HG03159 (cell line): ENCODE measurements around the gene GPATCH1.

Experiments used
- ATAC-seq: cut with Tn5 transposase; IDR thresholded peaks from one replicate; pipeline ENCODE4 v1.9.1; 2021; ENCODE audit warnings: mild to moderate bottlenecking, moderate library complexity; ENCODE audit not compliant: unreplicated experiment

The GPATCH1 gene

DNA sequence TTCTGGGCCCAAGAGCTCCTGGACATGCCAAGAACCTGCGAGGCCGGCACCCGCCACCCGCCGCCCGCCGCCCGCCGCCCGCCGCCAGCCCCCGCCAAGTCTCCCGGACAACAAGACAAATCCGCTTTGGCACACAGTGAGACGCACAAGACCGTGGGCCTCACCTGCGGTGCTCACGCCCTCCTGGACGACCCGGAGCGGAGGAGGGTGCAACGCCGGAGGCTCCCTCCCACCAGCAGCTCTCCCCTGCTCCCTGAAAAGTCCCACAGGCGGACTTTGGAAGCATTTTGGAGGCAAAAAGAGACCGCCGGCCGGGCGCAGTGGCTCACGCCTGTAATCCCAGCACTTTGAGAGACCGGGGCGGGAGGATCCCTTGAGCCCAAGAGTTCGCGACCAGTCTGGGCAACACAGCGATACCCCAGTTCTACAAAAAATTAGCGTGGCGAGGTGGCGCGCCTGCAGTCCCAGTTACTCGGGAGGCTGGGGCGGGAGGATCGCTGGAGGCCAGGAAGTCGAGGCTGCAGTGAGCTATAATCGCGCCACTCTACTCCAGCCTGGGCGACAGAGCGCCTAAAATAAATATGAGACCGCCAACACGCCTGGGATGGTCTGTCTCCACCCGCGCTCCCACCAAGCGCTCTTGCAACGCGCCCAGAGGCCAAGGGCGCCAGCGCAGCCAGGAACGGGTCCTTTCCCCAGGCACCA lies 17.1 kb upstream of the GPATCH1 start:
- no peak for ATAC-seq

GRCh38 chr19:33064458-33064791 lies 16.6 kb upstream of the GPATCH1 start:
- peak; percentile 70 for ATAC-seq

DNA sequence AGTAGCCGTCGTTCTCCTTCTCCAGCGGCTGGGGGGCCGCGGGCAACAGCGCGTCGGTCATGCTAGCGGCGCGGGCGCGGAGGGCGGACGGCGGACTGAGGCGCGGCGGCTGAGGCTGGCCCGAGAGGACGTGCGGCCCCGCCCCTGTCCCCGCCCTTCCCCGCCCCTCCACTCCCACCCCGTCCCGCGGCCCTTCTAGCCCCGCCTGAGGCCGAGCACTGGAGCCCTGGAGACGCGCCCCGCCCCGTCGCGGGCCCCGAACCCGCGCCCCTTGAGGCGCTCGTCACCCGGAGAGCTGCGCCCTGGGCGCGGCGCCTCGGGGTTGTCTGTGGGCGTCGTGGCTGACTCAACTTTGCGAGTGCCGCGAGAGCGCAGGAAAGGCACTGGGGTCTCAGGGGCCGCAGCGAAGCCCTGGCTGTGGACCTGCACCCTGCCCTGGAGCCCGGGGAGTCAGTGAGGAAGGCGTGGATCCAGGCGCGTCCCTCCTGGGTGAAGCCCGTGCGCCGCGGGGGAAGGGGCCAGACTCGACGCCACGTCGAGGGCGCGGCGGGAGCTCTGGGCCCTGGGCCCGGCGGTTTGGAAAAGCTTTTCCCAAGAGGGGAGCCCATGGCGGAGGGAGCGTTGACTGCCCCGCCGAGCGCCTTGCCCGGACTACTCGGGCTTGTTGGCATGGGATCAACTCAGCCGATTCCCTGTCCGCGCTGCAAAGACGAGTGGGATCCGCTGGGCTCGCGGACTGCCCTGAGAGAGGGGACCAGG lies 16.0 kb upstream of the GPATCH1 start, which contains the start of gene RHPN2:
TSS of gene RHPN2 (minus strand) at position 97 of the 759 bp plus-strand sequence. CDS start at position 61, 36 bp downstream.
- peak; percentile 63 for ATAC-seq

- no peak for ATAC-seq
Observed at GRCh38 chr19:33066543-33066942, 14.4 kb upstream of the GPATCH1 start.

DNA sequence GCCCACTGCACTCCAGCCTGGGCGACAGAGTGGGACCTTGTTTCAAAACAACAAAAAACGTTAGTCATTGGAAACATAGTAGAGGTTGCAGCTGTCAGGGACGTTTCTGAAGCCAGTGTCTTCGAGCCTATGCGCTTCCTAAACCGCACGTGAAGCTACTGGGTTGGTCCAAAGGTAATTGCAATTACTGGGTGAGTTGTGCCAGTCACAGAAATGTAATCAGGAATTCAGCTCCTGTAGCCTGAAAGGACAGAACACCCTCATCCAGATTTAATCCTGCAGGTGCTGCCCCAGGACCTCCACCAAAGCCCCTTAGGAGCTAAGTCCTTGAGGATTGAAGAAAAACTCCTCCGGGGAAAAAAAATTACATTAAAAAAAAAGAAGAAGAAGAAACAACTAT lies 13.9 kb upstream of the GPATCH1 start:
- ATAC-seq = no peak

GRCh38 chr19:33071887-33072286 lies 9.1 kb upstream of the GPATCH1 start:
- ATAC-seq = no peak

- ATAC-seq = no peak
Observed at GRCh38 chr19:33075519-33075918, 5.5 kb upstream of the GPATCH1 start.

DNA sequence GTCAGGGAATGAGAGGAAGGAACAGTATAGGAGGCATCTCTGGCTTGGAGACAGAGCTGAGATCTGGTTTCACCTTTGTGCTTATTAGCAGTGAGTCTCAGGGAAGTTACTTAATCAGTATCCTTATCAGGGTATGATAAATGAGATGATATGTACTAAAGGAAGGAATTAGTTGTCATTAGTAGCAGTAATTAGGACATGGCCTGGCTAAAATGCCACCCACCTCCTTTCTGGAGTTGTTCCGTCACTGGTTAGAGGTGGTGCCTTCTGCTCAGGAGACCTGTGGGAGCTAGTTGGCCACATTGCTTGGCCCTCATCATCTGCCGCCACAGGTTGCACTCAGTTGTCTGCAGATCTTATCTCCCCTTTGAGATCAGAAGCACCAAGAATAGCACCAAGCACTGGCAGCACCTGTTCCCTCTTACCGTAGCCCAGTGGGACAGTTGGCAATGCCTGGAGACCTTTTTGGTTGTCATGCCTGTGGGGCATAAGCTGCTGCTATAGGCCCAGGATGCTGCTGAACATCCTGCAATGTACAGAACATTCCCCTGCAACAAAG lies 4.7 kb downstream of the GPATCH1 start:
- ATAC-seq = no peak

GRCh38 chr19:33086955-33087354 lies 6.0 kb downstream of the GPATCH1 start:
- no peak for ATAC-seq

- ATAC-seq = no peak
Observed at GRCh38 chr19:33089010-33089409, 8.0 kb downstream of the GPATCH1 start.

DNA sequence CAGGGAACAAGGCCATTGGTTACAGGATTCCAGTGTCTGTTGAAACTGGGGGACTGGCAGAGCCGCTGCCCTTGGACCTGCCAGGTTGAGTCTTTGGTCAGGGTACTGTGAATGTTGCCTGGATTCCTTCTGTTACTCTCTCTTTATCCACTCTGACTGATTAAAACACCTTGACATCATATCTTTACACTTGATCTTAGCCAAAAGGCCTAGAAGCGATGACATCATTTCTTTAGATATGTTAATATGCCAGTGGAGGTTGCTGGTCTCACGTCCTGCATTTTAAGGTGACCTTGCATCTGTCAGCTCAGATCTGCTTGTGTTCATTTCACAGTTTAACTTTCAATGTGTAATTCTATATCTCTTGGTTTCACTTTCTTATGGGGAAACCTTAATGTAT lies 9.2 kb downstream of the GPATCH1 start:
- no peak for ATAC-seq

- ATAC-seq = no peak
Observed at GRCh38 chr19:33093420-33094210, 12.6 kb downstream of the GPATCH1 start.

DNA sequence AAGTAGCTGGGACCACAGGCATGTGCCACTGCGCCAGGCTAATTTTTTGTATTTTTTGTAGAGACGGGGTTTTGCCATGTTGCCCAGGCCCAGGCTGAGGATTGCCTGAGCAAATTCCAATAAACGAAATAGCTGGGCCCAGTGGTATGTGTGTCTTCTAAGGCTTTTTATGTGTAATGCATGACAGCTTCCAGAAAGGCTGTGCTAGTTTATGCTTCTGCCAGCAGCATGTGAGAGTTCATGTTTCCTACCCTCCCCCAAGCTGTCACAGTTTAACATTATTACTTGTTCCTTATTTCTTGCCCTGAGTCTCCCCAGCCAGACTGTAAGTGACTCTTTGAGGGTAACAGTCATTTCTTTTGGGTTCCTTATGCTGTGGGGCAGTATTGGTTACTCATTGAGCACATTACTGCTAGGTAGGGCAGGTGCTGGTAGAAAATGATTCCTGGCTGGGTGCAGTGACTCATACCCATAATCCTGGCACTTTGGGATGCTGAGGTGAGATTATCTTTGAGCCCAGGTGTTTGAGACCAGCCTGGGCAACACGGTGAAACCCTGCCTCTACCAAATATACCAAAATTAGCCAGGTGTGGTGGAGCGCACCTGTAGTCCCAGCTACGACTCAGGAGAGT lies 13.6 kb downstream of the GPATCH1 start:
- no peak for ATAC-seq

GRCh38 chr19:33096005-33096404 lies 15.0 kb downstream of the GPATCH1 start:
- ATAC-seq = no peak

DNA sequence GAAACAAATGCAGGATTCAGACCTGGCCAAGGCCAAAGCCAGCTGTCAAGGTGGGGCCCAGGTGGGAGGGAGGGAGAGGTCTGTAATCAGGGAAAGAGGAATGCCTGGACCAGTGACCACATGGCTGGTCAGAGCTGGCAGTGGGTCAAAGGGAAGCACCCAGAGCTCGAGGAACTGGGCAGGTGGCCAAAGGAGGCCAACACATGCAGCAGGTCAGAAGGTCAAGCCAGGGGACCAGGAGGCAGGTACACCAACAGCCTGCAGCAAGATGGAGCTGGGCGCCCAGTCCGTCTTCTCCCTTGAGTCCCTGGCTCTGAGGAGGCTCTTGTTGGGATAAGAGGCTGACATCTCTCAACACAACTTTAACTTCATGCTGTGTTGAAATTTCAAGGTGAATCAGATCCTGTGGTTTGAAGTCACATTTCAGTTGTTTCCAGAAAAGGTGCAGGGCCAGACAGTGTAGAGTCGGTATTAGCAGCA lies 17.1 kb downstream of the GPATCH1 start:
- no peak for ATAC-seq

- ATAC-seq = no peak
Observed at GRCh38 chr19:33100894-33101644, 20.1 kb downstream of the GPATCH1 start.

- ATAC-seq = no peak
Observed at GRCh38 chr19:33102893-33103292, 21.9 kb downstream of the GPATCH1 start.

- no peak for ATAC-seq
Observed at GRCh38 chr19:33108161-33108560, 27.2 kb downstream of the GPATCH1 start.

DNA sequence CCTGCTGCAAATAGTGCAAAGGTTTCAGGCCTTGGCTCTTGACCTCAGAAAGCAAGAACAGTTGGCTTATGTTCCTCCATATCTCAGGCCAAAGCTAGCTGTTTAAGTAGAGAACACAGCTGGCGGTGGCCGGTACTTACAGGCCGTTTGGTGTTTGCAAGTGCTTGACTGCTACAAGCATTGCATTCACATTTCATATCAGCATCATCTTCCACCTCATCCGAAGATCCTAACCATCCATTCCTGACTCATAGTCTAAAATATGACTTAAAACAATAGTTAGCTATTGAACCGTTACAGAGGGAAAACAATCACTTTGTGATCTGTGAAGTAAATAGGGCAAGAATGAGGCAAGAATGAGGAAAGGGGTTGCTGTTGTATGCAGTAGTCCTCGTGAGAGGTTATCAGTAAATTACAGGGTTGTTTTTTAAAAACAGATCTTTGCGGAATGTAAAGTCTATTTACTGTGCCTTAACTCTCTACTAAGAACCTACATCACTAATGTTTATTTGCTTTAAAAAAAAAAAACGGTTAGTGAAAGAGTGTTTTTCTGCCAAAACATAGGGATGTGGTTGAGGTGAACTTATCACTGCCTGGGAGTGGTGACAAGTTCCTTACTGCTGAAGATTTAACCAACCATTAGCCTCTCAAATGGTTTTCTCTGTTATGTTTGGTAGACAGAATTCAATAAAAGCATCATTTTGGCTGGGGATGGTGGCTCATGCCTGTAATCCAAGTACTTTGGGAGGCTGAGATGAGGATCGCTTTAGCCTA lies 29.3 kb downstream of the GPATCH1 start:
- no peak for ATAC-seq
